ENCODE data around the gene CMIP.

GRCh38 chr16:81570151-81570846 lies 125.7 kb downstream of the CMIP start:
- TF ChIP-seq SUZ12 (IDR thresholded peaks at IDR 0.05; ENCODE audit: extremely low read depth, insufficient read depth, insufficient read length) (no peak), ZNF274 (IDR thresholded peaks at IDR 0.05; ENCODE audit: low read depth, low read length) (no peak), YY1 (IDR thresholded peaks at IDR 0.05; ENCODE audit: insufficient read depth, insufficient read length) (no peak)

All from NT2/D1 (cell line).